Transverse colon (tissue), 4 donors: ENCODE results near the gene LRRC58.

Experiments used
- CTCF ChIP-seq, 5 experiments: fragments of 200-600 bp in 3 of 5; fragments of 450-650 bp in 2 of 5; sonication (generic) in 3 of 5; IDR thresholded peaks; 1 replicate in 2 of 5; 2 replicates in 3 of 5; pipeline ENCODE4 v1.5.1; 2016 to 2017; ENCODE audit warnings: antibody characterized with exemption in 5 of 5, inconsistent platforms in 3 of 5, mild to moderate bottlenecking in 2 of 5, moderate library complexity in 1 of 5
- EP300 ChIP-seq: sonication (generic); formaldehyde crosslinking; IDR thresholded peaks from one replicate; pipeline ENCODE4 v1.6.1; 2017; ENCODE audit warnings: antibody characterized with exemption, low read depth
- POLR2A ChIP-seq: fragments of 450-650 bp; IDR thresholded peaks from one replicate; pipeline ENCODE4 v1.6.1; 2016; ENCODE audit warnings: antibody characterized with exemption, mild to moderate bottlenecking, moderate library complexity
- POLR2AphosphoS5 ChIP-seq, 3 donors: sonication (generic); formaldehyde crosslinking; IDR thresholded peaks; one replicate each; pipeline ENCODE4 v1.6.1; 2016; ENCODE audit warnings: antibody characterized with exemption in 3 of 3

- no peak for TF ChIP-seq CTCF (IDR thresholded peaks at IDR 0.05)
- no peak for TF ChIP-seq POLR2A
- TF ChIP-seq POLR2AphosphoS5 (IDR thresholded peaks at IDR 0.05): no peak
- no peak for TF ChIP-seq EP300
Observed at GRCh38 chr3:120349855-120350125, 636 bp upstream of the LRRC58 start.
